Fibroblast of skin of scalp (primary cell): ENCODE data around the gene ERGIC1. TPM values are rescaled to one million over a fixed set of nuclear protein-coding genes. Genes with fewer than 3 reads are reported as not detected.
"Not testable (repeated sequence)": the region's sequence is repeated elsewhere in the genome, so short reads cannot be mapped to it uniquely, and the experiment has no call there.

Source experiments
- DNase-seq: peaks from one replicate; pipeline ENCODE4 v3.0.0-alpha.2; 2013
- polyA plus RNA-seq, 2 experiments: library from polyadenylated mRNA; unstranded; fragments of 120-200 nt; gene quantifications; one replicate each; pipeline ENCODE4 v1.2.1, GENCODE V29; 2013; ENCODE audit not compliant: insufficient read length in 2 of 2

ERGIC1 gene, protein sequence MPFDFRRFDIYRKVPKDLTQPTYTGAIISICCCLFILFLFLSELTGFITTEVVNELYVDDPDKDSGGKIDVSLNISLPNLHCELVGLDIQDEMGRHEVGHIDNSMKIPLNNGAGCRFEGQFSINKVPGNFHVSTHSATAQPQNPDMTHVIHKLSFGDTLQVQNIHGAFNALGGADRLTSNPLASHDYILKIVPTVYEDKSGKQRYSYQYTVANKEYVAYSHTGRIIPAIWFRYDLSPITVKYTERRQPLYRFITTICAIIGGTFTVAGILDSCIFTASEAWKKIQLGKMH
- polyA plus RNA-seq (2013, experiment 1 of 2; ENCODE audit: insufficient read length) = 183 TPM
- polyA plus RNA-seq (2013, experiment 2 of 2; ENCODE audit: insufficient read length) = 177 TPM

DNA sequence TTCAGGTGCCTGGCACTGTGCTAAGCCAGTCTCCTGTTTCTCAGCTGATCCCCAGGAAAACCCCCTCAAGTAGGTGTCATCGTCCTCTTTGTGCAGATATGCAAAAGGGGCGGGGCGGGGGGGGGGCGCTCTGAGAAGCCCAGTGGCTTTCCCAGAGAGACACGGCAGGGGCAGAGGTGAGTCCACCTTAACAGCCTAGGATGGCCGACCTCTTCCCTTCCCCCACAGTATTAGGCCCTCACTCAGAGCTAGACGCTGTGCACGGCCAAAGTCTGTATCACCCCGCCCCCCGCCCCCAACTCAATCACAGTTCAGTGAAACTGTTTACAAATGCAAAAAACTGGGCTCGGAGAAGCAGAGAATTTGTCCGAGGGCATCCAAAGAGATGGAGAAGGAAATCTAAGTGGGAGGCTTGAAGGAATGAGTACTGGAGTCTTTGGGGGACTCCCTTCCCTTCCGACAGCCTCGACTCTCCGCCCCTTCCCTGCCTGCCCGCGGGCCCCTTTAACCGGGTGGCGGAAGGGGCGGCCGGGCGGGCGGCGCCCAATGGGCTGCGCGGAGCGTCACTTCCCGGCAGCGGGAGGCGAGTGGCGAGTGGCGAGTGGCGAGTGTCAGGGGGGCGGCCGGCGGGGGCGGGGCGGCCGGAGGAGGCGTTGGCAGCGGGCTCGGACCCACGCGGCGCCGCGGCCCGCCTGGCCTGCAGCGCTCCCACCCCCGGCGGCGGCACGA lies at the start of gene ERGIC1:
Gene ERGIC1, plus strand, starts transcription at position 566 of the 729 bp plus-strand sequence. Its CDS starts 163 bp downstream, at position 729.
- peak; percentile 88 for DNase-seq

DNA sequence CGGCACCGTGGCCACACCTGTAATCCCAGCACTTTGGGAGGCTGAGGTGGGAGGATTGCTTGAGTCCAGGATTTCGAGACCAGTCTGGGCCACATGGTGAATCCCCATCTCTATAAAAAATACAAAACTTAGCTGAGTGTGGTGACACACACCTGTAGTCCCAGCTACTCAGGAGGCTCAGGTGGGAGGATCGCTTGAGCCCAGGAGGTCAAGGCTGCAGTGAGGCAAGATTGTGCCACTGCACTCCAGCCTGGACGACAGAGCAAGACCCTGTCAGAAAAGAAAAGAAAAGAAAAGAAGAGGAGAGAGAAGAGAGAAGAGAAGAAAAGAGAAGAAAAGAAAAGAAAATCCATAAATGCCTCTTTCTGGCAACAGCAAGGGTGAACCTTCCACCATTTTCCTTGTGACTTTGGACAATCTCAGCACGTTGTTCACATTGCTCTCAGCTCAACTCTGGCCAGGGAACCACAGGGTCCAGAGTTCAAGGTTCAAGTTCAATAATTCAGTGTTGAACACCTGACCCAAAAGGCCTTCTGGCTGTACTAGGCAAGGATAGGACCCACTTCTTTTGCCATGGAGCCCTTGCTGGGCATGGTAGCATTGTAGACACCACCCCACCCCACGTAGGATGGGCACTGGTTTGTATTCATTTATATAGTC lies 48.5 kb upstream of the ERGIC1 start:
- DNase-seq = no peak

DNA sequence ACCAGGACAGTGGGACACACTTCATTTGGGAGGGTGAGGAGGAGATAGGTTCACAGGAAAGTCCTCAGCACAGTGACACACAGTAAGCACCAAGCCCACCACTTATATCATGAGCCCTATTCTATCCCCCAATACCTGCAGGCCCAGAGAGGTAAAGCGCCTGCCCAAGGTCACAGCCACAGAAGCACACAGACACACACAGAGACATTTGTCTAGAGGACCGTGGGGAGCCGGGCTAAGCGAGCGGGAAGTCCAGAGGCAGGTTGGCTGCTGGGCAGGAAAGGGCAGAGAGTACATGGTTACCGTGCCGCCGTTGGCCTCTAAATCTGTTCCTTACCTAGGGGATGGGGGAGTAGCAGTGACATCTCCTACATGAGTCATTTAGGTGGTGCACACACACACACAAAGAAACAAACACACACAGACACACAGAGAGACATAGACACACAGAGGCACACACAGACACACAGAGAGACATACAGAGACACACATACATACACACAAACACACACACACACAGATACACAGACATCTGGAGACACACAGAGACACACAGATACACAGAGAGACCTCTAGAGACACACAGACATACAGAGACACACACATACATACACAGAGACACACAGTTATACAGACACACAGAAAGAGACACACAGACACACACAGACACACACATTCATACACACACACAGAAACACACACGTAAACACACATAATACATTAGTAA lies 47.2 kb upstream of the ERGIC1 start:
- DNase-seq = no peak

DNA sequence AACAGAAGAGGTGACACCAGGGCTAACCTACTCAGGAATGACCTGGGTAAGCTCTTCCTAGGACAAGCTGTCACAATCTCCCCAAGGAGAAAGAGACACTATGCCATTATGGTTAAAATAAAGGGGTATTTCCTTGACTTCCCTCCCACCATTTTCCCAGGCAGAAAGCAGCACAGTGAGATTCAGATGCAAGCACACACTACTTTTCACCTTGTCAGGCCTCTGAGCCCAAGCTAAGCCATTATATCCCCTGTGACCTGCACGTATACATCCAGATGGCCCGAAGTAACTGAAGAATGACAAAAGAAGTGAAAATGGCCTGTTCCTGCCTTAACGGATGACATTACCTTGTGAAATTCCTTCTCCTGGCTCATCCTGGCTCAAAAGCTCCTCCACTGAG lies 46.5 kb upstream of the ERGIC1 start:
- DNase-seq = not testable (repeated sequence)

DNA sequence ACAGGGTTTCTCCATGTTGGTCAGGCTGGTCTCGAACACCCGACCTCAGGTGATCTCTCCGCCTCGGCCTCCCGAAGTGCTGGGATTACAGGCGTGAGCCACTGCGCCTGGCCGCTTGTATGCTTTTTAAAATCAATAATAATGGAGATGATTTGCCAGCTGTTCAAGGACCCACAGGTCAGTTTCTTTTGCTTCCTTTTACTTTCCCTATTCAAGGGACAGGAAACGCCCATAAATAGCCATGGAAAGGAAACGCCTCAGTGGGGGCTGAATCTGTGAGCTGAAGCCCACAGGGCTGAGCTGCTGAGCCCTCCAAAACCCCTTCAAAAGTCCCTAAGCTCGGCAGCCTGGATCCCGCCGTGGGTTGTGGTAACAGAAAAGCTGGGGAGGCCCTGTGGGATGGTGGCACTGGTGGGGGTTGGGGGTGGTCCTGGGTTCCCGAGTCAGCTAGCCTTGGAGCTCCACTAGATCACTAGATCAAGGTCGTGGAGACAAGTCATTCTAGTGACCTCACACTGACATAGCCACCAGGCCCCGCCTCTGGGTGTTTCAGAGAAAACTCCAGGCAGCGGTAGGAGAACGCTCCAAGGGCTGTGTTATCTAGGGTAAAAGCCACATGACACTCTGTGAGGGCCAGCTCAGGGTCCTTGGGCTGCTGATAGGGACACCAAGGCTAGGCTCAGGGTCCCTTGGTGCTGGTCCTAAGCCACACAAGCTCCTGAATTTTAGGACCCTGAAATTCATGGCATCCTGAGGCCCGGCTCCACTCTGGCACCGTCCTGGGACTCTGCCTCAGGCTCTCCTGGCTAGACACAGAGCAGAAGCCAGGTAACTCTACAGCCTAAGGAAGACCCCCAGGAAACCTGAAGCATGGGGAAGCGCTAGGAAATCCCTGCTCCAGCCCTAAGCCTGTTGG lies 45.0 kb upstream of the ERGIC1 start:
- no peak for DNase-seq

DNA sequence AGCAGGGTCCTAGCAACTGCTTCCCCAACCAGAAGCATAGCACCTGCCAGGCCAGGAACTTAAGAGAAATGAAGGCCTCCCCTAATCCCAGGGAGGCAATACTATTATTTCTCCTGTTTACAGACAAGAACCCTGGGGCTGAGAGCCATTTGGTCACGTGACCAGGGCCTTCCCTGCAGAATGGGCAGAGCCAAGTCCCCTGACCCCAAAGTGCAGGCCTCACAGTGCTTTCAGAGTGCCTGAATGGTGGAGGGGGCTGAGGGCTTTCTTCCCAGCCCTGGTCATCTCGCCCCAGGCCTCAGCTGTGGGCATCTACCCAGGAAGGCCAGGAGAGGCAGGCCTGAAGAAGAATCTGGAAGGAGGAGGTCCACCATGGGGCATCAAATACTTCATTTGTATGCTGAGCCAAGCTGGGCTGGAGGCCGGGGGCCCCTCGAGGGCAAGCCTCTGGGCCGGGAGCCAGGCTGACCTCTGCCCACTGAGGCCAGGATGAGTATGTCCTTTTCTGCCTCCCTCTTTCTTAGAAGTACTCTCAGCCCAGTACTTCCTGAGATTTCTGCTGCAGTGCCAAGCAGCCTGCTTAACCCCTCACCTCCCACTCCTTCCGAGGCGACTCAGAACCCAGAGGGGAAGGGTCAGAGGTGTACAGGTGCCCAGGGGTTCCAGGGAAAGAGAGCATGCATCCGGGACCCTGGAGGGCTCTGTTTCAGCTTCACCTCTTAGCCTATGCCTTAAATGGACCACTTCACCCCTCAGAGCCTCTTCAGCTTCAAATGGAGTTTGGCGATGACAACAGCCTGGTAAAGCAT lies 44.2 kb upstream of the ERGIC1 start:
- no peak for DNase-seq

DNA sequence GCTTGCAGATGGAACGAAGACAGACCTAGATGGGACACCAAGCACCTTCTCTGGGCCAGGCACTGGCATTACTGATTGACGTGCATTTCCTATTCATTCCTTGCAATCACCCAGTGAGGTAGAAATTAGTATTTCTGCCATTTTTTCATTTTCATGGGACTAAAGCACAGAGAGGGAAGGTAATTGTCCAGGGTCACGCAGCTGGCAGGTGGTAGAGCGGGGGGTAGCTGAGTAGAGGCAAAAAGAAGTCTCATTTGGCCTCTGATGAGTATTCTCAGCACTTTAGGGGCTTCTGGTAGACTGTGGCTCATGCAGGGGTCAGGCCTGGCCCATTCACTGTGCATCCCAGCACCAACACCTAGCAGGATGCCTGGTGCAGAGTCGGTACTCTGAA lies 43.6 kb upstream of the ERGIC1 start:
- no peak for DNase-seq

DNA sequence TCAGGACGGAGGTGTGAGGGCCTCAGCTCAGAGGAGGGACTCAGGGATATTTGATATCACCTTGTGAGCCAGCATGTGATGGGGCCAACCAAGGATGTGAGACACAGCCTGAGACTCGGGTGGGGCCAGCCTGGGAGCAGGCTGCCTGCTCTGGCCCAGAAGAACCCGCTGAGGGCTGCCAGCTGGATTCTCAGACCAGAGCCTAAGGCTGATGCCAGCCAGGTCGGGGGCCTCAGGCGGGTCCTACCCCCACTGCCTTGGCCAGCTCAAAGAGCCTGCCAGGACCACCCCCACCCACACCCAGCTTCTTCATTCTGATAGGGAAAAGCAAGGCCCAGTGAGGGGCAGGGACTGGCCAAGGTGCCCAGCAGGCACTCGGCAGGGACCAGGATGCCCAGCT lies 42.8 kb upstream of the ERGIC1 start:
- DNase-seq = no peak

DNA sequence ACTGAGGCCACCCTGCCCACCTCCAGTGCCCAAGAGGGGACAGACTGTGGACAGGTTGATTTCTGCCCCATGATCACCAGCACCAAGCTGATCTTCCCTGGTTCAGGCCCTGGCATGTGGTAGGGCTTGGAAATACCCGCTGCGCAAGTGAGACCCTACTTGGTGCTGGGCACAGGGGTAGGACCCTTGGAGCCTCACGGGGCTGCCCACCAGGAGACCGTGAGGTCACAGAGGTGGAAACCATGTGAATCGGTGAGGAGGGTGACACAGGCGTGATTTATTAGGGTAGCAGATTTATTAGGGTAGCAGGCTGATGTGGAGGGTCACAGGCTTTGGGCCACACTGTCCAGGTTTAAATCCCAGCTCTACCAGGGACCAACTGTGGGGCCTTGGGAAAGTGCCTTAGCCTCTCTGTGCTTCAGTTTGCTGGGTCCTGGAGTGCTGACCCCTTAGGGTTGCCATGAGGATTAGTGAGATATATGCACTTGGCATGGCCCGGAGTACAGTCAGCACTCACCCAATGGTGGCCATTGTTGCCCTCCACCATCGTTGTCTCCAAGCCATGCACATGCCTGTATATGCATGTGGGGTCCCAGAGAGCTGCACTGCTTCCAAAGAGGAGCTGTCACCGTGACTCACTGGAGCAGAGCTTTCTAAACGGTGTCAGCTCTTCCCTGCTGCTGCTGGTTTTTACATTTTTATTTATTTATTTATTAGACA lies 42.2 kb upstream of the ERGIC1 start:
- DNase-seq = no peak

DNA sequence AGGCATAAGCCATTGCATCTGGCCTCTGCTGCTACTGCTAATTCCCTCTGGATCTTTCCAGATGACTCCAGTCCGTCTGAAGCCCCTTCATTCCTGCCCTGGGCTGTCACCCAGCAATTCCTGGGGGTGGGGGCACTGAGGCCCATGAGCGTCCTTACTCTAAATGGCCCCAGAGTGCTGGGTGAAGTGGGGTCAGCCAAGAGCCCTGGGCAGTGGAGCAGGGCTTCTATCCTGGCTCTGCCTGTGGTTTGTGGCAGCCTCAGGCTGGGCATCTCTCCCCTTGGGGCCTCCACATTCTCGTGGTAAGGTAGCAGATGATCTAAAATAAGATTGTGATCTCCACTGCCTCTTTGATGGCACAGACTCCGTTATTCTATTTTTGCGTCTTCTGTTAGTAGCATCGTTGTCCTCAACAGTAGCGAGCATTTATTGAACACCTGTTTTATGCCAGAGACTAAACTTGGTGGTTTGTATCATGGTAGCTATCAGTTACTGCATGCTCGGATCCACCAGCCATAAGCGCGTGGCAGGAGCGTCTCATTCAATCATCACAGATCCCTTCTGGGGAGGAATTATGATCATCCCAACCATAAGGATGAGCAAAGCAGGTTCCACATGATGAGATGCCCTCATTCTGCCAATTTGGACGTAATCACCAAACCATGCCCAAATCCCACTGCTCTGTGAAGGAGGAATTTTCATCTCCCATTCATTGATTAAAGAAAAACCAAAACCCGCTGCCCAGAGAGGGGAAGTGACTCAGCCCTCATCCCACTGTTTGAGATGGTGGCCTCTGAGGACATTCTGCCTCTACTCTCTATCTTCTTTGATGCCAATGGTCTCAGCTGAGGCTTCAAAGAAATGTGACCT lies 41.1 kb upstream of the ERGIC1 start:
- no peak for DNase-seq

DNA sequence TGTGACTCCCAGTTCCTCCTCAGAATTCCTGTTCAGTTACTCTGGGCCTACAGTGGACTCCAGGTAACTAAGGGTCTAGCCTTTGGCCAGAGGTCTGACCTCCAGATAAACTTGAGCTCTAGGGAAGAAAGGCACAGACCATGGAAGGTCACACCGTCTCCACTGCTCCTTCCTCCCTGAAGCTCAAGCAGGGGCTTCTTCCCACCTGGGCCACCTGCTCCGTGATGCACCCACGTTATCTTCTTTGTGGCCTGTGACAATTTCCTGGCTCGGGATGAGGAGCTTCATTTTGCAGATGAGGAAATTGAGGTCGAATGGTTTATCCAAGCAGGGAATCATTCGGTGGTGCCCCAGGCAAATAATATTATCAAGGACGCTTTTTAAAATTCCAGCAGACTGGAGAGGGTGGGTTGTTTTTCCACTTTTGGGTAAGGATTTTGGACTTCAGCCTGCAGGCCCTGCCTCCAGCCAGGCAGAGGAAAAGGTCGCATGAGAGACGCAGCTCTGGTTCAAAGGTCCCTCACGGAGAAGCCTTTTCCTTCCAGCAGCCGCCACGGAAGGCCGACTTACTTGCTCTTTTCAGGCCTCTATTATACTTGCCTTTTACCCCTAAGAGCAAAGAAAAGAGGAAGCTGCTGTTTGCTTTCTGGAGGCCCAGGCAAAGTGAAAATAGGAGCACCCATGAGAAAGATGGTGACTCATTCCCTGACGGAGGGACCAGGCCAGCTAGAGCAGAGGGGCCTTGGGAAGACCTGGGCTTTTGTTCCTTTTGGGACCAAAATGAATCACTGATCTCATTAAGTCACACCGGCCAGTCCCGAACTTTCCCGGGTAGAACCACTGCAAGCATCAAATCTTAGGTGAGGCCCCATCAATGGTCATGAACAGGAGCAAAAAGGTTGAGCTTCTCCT lies 40.2 kb upstream of the ERGIC1 start:
- DNase-seq = peak; percentile 50

DNA sequence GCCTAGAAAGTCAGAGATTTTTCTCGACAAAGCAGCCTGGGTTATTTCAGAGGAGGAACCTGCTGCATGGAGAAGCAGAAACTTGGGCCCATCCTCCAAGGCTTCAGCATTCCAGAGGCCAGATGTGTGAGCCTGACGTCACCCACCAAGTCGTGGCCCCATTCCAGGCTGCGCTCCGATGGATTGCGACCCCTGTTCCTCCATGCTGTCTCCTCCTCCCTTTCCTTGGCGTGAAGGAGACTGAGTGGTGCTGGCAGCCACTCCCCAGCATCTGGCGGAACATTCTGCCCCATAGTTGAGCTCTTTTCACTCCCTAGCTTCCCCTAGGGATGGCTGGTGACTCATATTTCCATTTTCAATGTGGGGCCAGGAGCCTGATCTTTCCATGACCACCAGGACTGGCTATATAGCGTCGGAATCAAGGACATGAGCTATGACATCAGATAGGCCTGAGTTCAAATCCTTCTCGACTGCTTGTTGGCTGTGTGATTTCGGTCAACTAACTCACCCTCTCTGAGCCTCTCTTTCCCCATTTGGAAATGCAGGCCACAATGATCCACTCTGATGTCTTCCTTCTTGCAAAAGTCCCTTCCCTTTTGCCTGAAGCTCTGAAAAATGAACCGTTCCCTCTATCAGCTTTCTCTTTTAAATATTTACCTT lies 38.6 kb upstream of the ERGIC1 start:
- peak; percentile 98 for DNase-seq

DNA sequence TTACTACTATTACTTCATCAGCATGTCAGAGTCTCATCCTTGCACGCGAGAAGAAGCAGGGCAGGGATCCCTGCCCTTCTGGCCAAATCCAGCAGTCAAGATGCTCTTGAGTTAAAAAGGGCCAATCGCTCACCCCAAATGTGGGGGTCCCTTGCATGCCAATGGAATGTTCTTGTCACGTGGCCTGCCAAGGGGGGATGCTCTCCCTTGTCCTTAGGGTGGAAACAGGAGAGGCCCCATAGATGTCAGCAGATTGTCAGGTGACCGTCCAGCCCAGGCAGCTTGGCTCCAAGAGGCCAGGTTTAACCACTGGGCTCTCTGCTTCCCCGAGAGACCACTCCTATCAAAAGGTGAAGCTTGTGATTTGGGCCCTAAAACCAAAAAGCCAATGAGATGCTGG lies 37.7 kb upstream of the ERGIC1 start:
- no peak for DNase-seq

DNA sequence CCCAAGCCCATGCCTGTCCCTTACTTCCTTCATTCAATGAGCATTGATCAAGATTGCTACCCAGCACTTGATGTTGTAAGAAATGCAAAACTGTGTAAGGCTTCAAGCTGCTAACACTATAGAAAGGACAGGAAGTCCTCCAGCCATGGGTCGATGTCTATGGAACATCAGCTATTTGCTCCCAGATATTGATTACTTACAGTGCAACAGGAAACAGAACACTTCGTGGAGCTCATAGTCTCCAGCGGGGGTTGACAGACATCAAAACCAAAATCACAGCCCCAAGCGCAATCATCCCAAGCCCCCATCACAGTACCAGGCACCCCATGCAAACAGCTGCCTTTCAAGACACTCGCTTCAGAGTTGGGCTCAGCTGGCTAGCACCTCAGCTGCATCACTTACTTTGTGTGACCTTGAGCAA lies 36.3 kb upstream of the ERGIC1 start:
- DNase-seq = no peak

DNA sequence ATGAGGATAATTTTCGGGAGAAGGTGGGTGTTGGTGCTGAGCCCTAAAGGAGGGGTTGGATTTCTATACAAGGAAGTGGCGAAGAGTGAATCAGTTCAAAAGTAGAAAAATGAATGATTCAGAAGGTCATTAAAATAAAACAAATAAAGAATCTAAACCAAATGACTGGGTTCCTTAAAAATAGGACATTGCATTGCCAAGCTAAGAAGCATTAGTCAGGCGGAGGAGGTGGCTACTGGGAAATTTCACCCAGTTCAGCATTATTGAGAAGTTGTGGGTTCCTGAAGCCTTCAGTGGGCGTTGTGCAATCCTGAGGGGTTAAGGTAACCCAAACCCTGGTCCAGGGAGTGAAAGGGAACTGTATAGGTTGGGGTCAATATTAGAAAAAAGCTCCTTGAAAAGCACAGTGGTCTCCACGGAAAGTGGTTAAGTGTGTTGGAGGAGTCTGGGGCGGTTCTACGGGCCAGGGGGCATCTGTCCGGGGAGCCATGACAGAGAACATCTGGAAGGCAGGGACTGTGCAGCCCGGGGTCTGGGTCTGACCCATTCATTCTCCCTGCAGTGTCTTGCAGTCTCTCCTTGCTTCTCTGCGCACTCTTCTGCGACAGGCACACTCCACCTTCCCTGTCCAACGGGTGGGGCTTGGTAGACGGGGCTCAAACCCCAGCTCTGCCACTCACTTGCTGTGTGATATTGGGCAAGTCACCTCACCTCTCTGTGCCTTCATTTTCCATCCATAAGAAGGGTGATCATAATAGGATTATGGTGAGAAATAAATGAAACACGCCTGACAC lies 35.4 kb upstream of the ERGIC1 start:
- peak; percentile 92 for DNase-seq

DNA sequence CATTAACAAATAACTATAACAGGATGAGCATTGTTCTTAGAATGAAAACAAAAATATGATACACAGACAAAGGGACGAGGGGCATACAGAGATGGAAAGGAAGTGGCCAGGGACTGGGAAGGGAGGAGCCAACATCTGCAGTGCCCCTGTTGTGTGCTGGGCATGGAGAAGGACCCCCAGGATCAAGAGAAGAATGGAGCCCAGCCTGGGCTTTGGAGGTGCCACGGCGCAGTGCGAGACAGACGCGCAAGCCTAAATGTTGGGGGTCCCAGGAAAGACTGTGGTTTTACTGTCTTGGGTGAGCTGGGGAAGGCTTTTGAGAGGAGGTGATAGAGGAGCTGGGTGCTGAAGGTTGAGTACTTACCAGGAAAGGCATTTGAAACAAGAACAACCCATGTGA lies 34.6 kb upstream of the ERGIC1 start:
- no peak for DNase-seq
